Esophagus squamous epithelium (tissue), 5 donors: ENCODE data around the gene NR3C1. TPM values are rescaled to one million over a fixed set of nuclear protein-coding genes. Genes with fewer than 3 reads are reported as not detected.
A peak's percentile ranks its signal among the peaks of the same experiment; 100 is the strongest.

Source experiments
- DNase-seq: peaks from one replicate; lab custom pipeline; 2025; lab: John Stamatoyannopoulos, UW
- H3K27ac ChIP-seq, 4 donors: fragments of 200-600 bp; sonication (generic); one replicate each; pipeline ENCODE4 v1.5.1; 2016 to 2019; ENCODE audit warnings: mild to moderate bottlenecking in 1 of 4
- H3K27me3 ChIP-seq, 4 donors: fragments of 200-600 bp; sonication (generic); 1 replicate in 3 of 4; 2 replicates in 1 of 4; pipeline versions ENCODE4 v1.5.1 to v1.6.0; 2017 to 2021; ENCODE audit warnings: antibody characterized with exemption in 1 of 4
- H3K36me3 ChIP-seq, 3 donors: fragments of 200-600 bp; sonication (generic); one replicate each; pipeline ENCODE4 v1.5.1; 2016 to 2019
- H3K4me1 ChIP-seq, 3 donors: fragments of 200-600 bp; sonication (generic); one replicate each; pipeline ENCODE4 v1.5.1; 2017 to 2019
- H3K4me3 ChIP-seq, 4 donors: fragments of 200-600 bp; sonication (generic); 1 replicate in 3 of 4; 2 replicates in 1 of 4; pipeline ENCODE4 v1.5.1; 2016 to 2019; ENCODE audit warnings: mild to moderate bottlenecking in 2 of 4, moderate library complexity in 1 of 4
- H3K9me3 ChIP-seq, 3 donors: fragments of 200-600 bp; sonication (generic); one replicate each; pipeline ENCODE4 v1.5.1; 2016 to 2019
- CTCF ChIP-seq, 6 experiments: fragments of 450-650 bp in 4 of 6; fragments of 200-600 bp in 2 of 6; sonication (generic) in 2 of 6; IDR thresholded peaks; one replicate each; pipeline ENCODE4 v1.5.1; 2016 to 2019; ENCODE audit warnings: antibody characterized with exemption in 6 of 6, mild to moderate bottlenecking in 4 of 6, moderate library complexity in 4 of 6
- POLR2A ChIP-seq, 4 donors: fragments of 450-650 bp; IDR thresholded peaks; one replicate each; pipeline ENCODE4 v1.6.1; 2017; ENCODE audit warnings: antibody characterized with exemption in 4 of 4, mild to moderate bottlenecking in 4 of 4, moderate library complexity in 3 of 4
- WGBS, 2 donors: methylation state at CpG; one replicate each; pipeline ENCODE4 v1.1.5; 2018; 5-methylcytosine and 5-hydroxymethylcytosine counted together
- intact Hi-C: fragments of 100-400 bp; cut with DNase I; formaldehyde crosslinking; loops from one replicate; pipeline ENCODE4 v1.15.0; 2022
- total RNA-seq, 4 donors: library from RNA; depleted of rRNA; stranded (reverse); fragments of >200 nt; gene quantifications; one replicate each; pipeline ENCODE4 v1.1.0, GENCODE V29; 2016
- donor health status: DM: yes; HTN: yes; CAD: no.

Gene NR3C1
- total RNA-seq, 4 donors from 2014 or later, result 16.7 to 51.1 (median 26.1) TPM

GRCh38 chr5:143405063-143405848, 1.8 kb upstream of the NR3C1 start:
- Histone ChIP-seq H3K27ac (peak overlapping the region; percentile 96 to 99 (median 99)), H3K9me3 (no peaks in the 10 kb centered on the region), H3K36me3 (no peaks in the 10 kb centered on the region), H3K4me1 (peaks cover 2 to 25% (median 6%) of the 10 kb centered on the region in 3 donors), H3K4me3 (peak overlapping the region; percentile 68 to 96 (median 84)), H3K27me3 (no peaks in the 10 kb centered on the region)
- peak in 2 of 4 donors; percentile 61 to 75 for TF ChIP-seq POLR2A (IDR thresholded peaks at IDR 0.05)
- peak in 3 of 6 experiments; percentile 9 to 22 (median 15) for TF ChIP-seq CTCF (IDR thresholded peaks at IDR 0.05)
- intact Hi-C loops, result loop anchor here (10.0 kb wide), 3 partner anchors 390 to 480 kb away; no protein-coding TSS in a partner anchor
- DNase-seq, result peak; percentile 62
- 4 to 11% methylated on average over 8 to 26 of the region's 52 CpGs for WGBS, 2 donors

GRCh38 chr5:143404416-143405062, 1.1 kb upstream of the NR3C1 start:
- H3K36me3 ChIP-seq, result peaks cover 0 to 3% (median 0%) of the 10 kb centered on the region in 3 donors
- DNase-seq, result peak; percentile 50
- H3K27me3 ChIP-seq, result no peaks in the 10 kb centered on the region
- H3K4me3 ChIP-seq, result peak overlapping the region; percentile 68 to 96 (median 84)
- intact Hi-C loops, result loop anchor here (10.0 kb wide), 3 partner anchors 390 to 480 kb away; no protein-coding TSS in a partner anchor
- H3K4me1 ChIP-seq, result peaks cover 9 to 32% (median 11%) of the 10 kb centered on the region in 3 donors
- 0 to 1% methylated on average over 12 to 20 of the region's 41 CpGs for WGBS, 2 donors
- TF ChIP-seq CTCF (IDR thresholded peaks at IDR 0.05) (no peak), POLR2A (IDR thresholded peaks at IDR 0.05) (no peak)
- H3K9me3 ChIP-seq, result no peaks in the 10 kb centered on the region
- H3K27ac ChIP-seq, result peak overlapping the region; percentile 96 to 99 (median 99)

- Histone ChIP-seq H3K9me3 (no peaks in the 10 kb centered on the region), H3K36me3 (peaks cover 0 to 7% (median 0%) of the 10 kb centered on the region in 3 donors), H3K4me1 (peaks cover 12 to 45% (median 16%) of the 10 kb centered on the region in 3 donors), H3K27ac (peak overlapping the region; percentile 96 to 99 (median 99)), H3K27me3 (no peaks in the 10 kb centered on the region), H3K4me3 (peak overlapping the region; percentile 68 to 96 (median 84))
- intact Hi-C loops, result loop anchor here (10.0 kb wide), 3 partner anchors 388 to 478 kb away; no protein-coding TSS in a partner anchor
- no peak for DNase-seq
- no CpG with 5 or more reads among the region's 27 CpGs for WGBS, 2 donors
- TF ChIP-seq CTCF (IDR thresholded peaks at IDR 0.05) (no peak), POLR2A (IDR thresholded peaks at IDR 0.05) (no peak)
Measured at GRCh38 chr5:143403334-143403592, 223 bp downstream of the NR3C1 start.

- intact Hi-C loops, result loop anchor here (10.0 kb wide), 3 partner anchors 388 to 478 kb away; no protein-coding TSS in a partner anchor
- Histone ChIP-seq H3K27me3 (no peaks in the 10 kb centered on the region), H3K4me3 (peak overlapping the region; percentile 68 to 96 (median 84)), H3K36me3 (peaks cover 0 to 7% (median 0%) of the 10 kb centered on the region in 3 donors), H3K9me3 (no peaks in the 10 kb centered on the region), H3K27ac (peak overlapping the region; percentile 96 to 99 (median 99)), H3K4me1 (peaks cover 13 to 50% (median 16%) of the 10 kb centered on the region in 3 donors)
- WGBS, 2 donors, result 0 to 1% methylated on average over 9 to 17 of the region's 80 CpGs
- TF ChIP-seq POLR2A (IDR thresholded peaks at IDR 0.05), result no peak
- TF ChIP-seq CTCF (IDR thresholded peaks at IDR 0.05), result no peak
- peak; percentile 50 for DNase-seq
Measured at GRCh38 chr5:143402553-143403333, 743 bp downstream of the NR3C1 start.
